Uterus (tissue), 4 donors: Measurements from ENCODE around the gene SNAPC1. TPM values are rescaled to one million over a fixed set of nuclear protein-coding genes. Genes with fewer than 3 reads are reported as not detected.

Source experiments
- DNase-seq, 2 donors: peaks; one replicate each; pipeline ENCODE4 v3.0.0-alpha.2; 2019 to 2020
- H3K27ac ChIP-seq, 2 donors: fragments of 200-600 bp; sonication (generic); 1 replicate in 1 of 2; 2 replicates in 1 of 2; pipeline ENCODE4 v1.5.1; 2016 to 2018
- H3K27me3 ChIP-seq, 2 donors: fragments of 200-600 bp; sonication (generic); one replicate each; pipeline ENCODE4 v1.5.1; 2018 to 2019; ENCODE audit warnings: control low read depth in 1 of 2
- H3K36me3 ChIP-seq, 2 donors: fragments of 200-600 bp; sonication (generic); one replicate each; pipeline ENCODE4 v1.5.1; 2019; ENCODE audit warnings: control low read depth in 1 of 2
- H3K4me1 ChIP-seq, 2 donors: fragments of 200-600 bp; sonication (generic); one replicate each; pipeline ENCODE4 v1.5.1; 2018 to 2019; ENCODE audit warnings: control low read depth in 1 of 2
- H3K4me3 ChIP-seq, 2 donors: fragments of 200-600 bp; sonication (generic); 1 replicate in 1 of 2; 2 replicates in 1 of 2; pipeline ENCODE4 v1.5.1; 2018 to 2019; ENCODE audit warnings: mild to moderate bottlenecking in 1 of 2
- H3K9me3 ChIP-seq, 2 donors: fragments of 200-600 bp; sonication (generic); one replicate each; pipeline ENCODE4 v1.5.1; 2019; ENCODE audit warnings: control low read depth in 1 of 2
- POLR2A ChIP-seq, 2 donors: fragments of 450-650 bp; IDR thresholded peaks; one replicate each; pipeline ENCODE4 v1.6.1; 2016; ENCODE audit warnings: antibody characterized with exemption in 2 of 2, mild to moderate bottlenecking in 1 of 2, moderate library complexity in 1 of 2
- intact Hi-C: fragments of 100-400 bp; cut with DNase I; formaldehyde crosslinking; loops from one replicate; pipeline ENCODE4 v1.15.1; 2023; ENCODE audit warnings: low total_unique reads
- total RNA-seq, 4 donors: library from RNA; depleted of rRNA in 3 of 4; stranded (reverse); fragments of >200 nt in 3 of 4; gene quantifications; one replicate each; pipeline versions ENCODE4 v1.1.0 to v1.2.4, GENCODE V29; 2014 to 2023
- TF ChIP-seq, protein P1 (sequence below), 4 experiments: fragments of 200-600 bp in 2 of 4; fragments of 450-650 bp in 2 of 4; sonication (generic) in 2 of 4; IDR thresholded peaks; one replicate each; pipeline ENCODE4 v1.5.1; 2016 to 2019; ENCODE audit warnings: antibody characterized with exemption in 4 of 4, mild to moderate bottlenecking in 2 of 4, moderate library complexity in 1 of 4
- donor health status: DM: yes; HTN: yes; CAD: no.

The SNAPC1 gene
- total RNA-seq, 4 donors from 2014 or later: 7.0 to 16.4 (median 11.6) TPM

DNA sequence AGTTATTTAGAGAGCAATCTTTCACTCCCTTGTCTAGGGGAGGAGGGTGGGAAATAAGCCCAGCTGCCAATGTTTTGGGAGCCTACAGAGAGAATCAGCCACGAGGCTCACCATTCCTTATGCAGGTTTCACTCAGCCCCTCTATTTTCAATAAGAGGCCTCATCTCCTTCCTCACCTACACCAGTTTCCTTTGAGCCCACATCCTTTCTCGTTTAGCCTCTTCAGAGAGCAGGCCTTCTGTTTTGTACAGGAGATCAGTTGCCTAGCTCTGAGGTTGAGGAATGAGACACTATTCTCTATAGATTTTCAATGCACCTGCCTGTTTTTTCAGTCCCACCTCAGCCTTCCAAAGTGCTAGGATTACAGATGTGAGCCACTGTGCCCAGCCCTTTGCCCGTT lies 17.9 kb downstream of the SNAPC1 start:
- no peak overlapping the region for H3K4me3 ChIP-seq
- no peak for DNase-seq
- H3K9me3 ChIP-seq: no peaks in the 10 kb centered on the region
- H3K4me1 ChIP-seq: no peaks in the 10 kb centered on the region
- H3K27me3 ChIP-seq: no peaks in the 10 kb centered on the region
- H3K36me3 ChIP-seq: no peaks in the 10 kb centered on the region
- intact Hi-C loops: no loop called here
- no peak for TF ChIP-seq POLR2A (IDR thresholded peaks at IDR 0.05)
- TF ChIP-seq, protein P1, sequence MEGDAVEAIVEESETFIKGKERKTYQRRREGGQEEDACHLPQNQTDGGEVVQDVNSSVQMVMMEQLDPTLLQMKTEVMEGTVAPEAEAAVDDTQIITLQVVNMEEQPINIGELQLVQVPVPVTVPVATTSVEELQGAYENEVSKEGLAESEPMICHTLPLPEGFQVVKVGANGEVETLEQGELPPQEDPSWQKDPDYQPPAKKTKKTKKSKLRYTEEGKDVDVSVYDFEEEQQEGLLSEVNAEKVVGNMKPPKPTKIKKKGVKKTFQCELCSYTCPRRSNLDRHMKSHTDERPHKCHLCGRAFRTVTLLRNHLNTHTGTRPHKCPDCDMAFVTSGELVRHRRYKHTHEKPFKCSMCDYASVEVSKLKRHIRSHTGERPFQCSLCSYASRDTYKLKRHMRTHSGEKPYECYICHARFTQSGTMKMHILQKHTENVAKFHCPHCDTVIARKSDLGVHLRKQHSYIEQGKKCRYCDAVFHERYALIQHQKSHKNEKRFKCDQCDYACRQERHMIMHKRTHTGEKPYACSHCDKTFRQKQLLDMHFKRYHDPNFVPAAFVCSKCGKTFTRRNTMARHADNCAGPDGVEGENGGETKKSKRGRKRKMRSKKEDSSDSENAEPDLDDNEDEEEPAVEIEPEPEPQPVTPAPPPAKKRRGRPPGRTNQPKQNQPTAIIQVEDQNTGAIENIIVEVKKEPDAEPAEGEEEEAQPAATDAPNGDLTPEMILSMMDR (IDR thresholded peaks at IDR 0.05): no peak
- no peak overlapping the region for H3K27ac ChIP-seq

DNA sequence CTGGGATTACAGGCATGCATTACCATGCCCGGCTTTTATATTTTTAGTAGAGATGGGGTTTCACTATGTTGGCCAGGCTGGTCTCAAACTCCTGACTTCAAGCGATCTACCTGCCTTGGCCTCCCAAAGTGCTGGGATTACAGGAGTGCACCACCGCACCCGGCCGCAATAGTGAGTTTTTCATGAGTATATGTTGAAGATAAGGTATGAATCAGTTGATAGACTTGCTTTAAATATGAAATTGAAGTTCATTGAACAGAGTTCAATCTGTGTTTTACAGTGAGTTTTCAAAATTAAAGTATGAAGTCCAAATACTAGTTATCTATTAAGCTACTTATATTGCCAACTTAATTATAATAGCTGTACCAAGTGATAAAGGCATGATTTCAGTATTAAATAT lies 35.1 kb downstream of the SNAPC1 start:
- no peaks in the 10 kb centered on the region for H3K36me3 ChIP-seq
- TF ChIP-seq POLR2A (IDR thresholded peaks at IDR 0.05): no peak
- TF ChIP-seq, protein P1 (IDR thresholded peaks at IDR 0.05): no peak
- H3K9me3 ChIP-seq: no peaks in the 10 kb centered on the region
- no peak overlapping the region for H3K4me3 ChIP-seq
- DNase-seq: no peak
- no peaks in the 10 kb centered on the region for H3K4me1 ChIP-seq
- no peak overlapping the region for H3K27ac ChIP-seq
- intact Hi-C loops: no loop called here
- H3K27me3 ChIP-seq: no peaks in the 10 kb centered on the region

DNA sequence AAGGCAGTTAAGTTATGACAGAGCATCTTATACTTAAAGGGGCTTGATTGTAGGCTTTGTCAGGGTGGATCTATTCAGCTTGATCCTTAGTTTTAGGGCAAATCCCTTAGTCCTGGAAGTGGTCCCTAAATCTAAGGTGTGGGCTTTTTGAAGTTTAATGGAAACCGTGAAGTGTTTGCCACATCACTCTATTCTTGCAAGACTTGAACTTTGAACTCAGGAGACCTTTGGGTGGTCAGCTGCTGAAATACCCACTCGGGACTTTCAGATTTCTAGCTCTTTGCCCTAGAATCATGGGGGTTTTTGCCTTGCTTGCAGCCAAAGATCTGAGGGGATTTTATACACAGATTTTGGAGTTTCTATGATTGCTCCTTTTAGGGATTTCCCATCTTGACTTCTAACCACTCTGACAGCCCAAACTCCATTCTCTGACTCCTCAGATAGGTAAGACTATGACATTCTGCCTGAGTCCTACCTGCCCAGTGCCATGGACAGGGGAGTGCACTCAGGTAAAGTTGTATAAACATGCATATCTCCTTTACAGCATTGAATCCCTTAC lies 39.9 kb downstream of the SNAPC1 start:
- DNase-seq: no peak
- TF ChIP-seq POLR2A (IDR thresholded peaks at IDR 0.05): no peak
- TF ChIP-seq, protein P1 (IDR thresholded peaks at IDR 0.05): no peak
- no peak overlapping the region for H3K4me3 ChIP-seq
- no peaks in the 10 kb centered on the region for H3K27me3 ChIP-seq
- no peaks in the 10 kb centered on the region for H3K36me3 ChIP-seq
- H3K4me1 ChIP-seq: no peaks in the 10 kb centered on the region
- intact Hi-C loops: no loop called here
- no peak overlapping the region for H3K27ac ChIP-seq
- H3K9me3 ChIP-seq: no peaks in the 10 kb centered on the region

DNA sequence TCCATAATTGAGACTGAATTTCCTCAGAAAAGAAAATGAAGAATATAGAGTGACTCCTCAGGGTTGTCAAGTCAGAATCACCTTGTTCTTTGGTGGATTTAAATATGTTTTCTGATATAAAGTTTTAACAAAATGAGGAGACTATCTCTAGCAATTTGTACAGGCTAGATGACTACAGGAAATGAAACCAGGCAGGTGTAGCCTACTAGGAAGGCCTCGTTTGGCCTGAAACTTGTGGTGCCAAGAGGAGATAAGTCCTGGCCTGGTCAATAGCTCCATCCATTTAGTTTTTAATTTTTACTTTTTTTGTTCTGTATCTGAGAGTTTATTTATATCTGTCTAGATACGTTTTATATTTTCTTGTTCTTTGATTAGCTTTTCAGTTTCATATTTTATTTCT lies 41.5 kb downstream of the SNAPC1 start:
- Histone ChIP-seq H3K27ac (no peak overlapping the region), H3K4me3 (no peak overlapping the region), H3K36me3 (no peaks in the 10 kb centered on the region), H3K9me3 (no peaks in the 10 kb centered on the region), H3K27me3 (no peaks in the 10 kb centered on the region), H3K4me1 (no peaks in the 10 kb centered on the region)
- TF ChIP-seq POLR2A (IDR thresholded peaks at IDR 0.05): no peak
- TF ChIP-seq, protein P1 (IDR thresholded peaks at IDR 0.05): no peak
- no peak for DNase-seq
- intact Hi-C loops: no loop called here

DNA sequence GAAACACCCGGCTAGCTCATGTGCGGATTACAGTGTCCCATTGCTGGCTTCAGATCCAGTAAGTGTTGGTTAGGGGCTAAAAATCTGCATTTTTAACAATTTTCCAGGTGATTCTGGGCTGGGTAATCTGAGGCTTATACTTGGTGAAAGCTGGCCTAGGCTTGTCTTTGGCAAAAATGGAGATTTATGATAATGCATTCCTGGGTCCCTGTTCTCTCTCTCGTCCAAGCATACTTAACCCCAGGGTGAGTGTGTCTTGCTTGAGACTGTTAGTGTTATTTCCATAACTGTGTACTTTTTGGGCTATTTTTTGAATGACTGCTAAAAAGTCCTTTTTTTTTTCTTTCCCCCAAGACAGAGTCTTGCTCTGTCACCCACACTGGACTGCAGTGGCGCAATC lies 43.2 kb downstream of the SNAPC1 start:
- Histone ChIP-seq H3K4me3 (no peak overlapping the region), H3K36me3 (no peaks in the 10 kb centered on the region), H3K4me1 (no peaks in the 10 kb centered on the region), H3K27ac (no peak overlapping the region), H3K27me3 (no peaks in the 10 kb centered on the region), H3K9me3 (no peaks in the 10 kb centered on the region)
- DNase-seq: no peak
- TF ChIP-seq POLR2A (IDR thresholded peaks at IDR 0.05): no peak
- TF ChIP-seq, protein P1 (IDR thresholded peaks at IDR 0.05): no peak
- intact Hi-C loops: no loop called here
